Measurements from ENCODE around the gene PRKCI.
"Not testable (repeated sequence)": the region's sequence is repeated elsewhere in the genome, so short reads cannot be mapped to it uniquely, and the experiment has no call there.

The PRKCI gene

DNA sequence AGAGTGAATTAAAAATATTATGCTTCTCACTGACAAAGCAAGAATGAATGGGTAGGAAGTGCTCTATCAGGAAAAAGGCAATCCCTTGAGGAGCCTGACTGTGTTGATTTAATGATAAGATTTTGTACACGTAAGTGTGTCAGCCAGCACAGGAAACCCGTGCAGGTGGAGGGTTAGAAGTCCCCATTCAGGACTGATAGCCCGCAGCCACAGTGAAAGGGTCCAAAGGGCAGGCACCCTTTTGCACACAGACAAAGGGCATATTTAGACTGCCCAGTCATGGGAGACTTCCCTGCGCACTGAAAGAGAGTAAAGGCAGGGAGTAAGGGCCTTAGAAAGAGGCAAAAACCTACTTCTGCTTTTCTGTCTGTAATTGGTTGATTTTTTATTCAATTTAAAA, 108.9 kb downstream of the PRKCI start:
- Mint-ChIP-seq H3K27me3 (ENCODE audit: low read depth) (no peaks in the 10 kb centered on the region), H3K4me1 (no peaks in the 10 kb centered on the region), H3K4me3 (no peak overlapping the region), H3K36me3 (ENCODE audit: low read depth) (peaks cover 6% of the 10 kb centered on the region), H3K27ac (peak overlapping the region in 1 of 3 experiments; percentile 25), H3K9me3 (peaks cover 17% of the 10 kb centered on the region)
- TF ChIP-seq, protein P1, sequence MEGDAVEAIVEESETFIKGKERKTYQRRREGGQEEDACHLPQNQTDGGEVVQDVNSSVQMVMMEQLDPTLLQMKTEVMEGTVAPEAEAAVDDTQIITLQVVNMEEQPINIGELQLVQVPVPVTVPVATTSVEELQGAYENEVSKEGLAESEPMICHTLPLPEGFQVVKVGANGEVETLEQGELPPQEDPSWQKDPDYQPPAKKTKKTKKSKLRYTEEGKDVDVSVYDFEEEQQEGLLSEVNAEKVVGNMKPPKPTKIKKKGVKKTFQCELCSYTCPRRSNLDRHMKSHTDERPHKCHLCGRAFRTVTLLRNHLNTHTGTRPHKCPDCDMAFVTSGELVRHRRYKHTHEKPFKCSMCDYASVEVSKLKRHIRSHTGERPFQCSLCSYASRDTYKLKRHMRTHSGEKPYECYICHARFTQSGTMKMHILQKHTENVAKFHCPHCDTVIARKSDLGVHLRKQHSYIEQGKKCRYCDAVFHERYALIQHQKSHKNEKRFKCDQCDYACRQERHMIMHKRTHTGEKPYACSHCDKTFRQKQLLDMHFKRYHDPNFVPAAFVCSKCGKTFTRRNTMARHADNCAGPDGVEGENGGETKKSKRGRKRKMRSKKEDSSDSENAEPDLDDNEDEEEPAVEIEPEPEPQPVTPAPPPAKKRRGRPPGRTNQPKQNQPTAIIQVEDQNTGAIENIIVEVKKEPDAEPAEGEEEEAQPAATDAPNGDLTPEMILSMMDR (IDR thresholded peaks at IDR 0.05; ENCODE audit: unreplicated experiment in 3 of 3) = no peak

DNA sequence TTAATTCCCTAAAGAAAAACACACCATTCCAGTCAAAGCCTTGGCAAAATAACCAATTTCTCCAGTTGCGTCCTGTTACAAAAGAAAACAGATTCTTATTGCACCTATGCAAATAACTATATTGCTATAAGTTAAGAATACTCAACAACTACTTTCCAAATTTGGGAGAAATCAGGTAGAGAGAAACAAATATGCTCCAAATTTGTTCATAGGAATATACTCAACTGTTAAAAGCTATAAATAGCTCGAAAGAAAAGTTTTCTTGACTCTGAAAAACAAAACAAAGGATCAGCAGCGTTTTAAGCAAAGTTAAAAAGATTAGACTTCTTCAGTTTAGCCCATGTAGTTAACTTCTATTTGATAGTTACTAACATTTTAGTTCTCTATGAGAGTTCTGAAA, 115.2 kb downstream of the PRKCI start:
- Mint-ChIP-seq H3K27ac (no peak overlapping the region), H3K27me3 (ENCODE audit: low read depth) (no peaks in the 10 kb centered on the region), H3K36me3 (ENCODE audit: low read depth) (peaks cover 2% of the 10 kb centered on the region), H3K4me3 (no peak overlapping the region), H3K9me3 (peaks cover 16% of the 10 kb centered on the region), H3K4me1 (peaks cover 4% of the 10 kb centered on the region)
- TF ChIP-seq, protein P1 (IDR thresholded peaks at IDR 0.05; ENCODE audit: unreplicated experiment in 3 of 3) = no peak

DNA sequence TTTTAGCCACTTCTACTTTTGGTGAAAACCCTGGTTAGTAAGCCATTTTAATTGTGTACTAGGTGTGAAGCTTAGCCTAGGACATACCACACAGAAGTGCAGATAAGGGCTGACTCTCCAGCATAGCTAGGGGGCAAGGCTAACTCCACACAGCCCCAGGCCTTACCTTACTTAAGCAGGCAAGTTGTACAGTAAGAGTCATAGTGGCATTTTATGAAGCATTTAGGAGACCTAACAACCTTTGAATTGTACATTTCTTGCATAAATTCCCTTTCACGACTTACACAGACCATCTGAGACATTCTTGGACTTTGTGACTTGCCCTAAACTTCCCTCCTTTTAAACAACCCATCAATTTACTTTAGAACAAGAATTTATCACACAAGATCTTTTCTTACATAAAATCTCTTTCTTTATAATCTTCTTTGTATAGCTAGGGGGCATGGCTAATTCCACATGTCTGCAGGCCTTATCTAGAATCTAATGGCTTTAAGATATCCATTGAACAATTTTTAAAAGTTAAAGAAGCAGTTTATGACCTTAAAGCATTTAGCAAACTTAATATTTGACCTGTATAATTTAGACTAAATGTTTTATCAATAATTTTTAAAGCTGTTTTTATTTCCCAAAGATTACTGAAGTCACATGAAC, 116.6 kb downstream of the PRKCI start:
- Mint-ChIP-seq H3K27ac (no peak overlapping the region), H3K4me3 (no peak overlapping the region), H3K9me3 (peaks cover 15% of the 10 kb centered on the region), H3K27me3 (ENCODE audit: low read depth) (no peaks in the 10 kb centered on the region), H3K36me3 (ENCODE audit: low read depth) (no peaks in the 10 kb centered on the region), H3K4me1 (peaks cover 4% of the 10 kb centered on the region)
- TF ChIP-seq, protein P1 (IDR thresholded peaks at IDR 0.05; ENCODE audit: unreplicated experiment in 3 of 3) = no peak

DNA sequence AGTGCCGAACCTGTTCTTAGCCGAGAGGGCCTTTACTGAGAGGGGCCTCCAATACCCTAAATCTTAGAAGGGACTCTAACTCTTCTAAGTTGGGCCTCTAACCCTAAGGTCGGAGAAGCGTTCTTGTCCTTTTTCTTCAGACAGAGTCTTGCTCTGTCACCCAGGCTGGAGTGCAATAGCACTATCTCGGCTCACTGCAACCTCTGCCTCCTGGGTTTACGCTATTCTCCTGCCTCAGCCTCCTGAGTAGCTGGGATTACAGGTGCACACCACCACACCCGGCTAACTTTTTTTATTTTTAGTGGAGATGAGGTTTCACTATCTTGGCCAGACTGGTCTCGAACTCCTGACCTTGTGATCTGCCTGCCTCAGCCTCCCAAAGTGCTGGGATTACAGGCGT, 120.0 kb downstream of the PRKCI start:
- not testable (repeated sequence) for H3K4me3 Mint-ChIP-seq; H3K36me3 Mint-ChIP-seq (ENCODE audit: low read depth); H3K27me3 Mint-ChIP-seq (ENCODE audit: low read depth)
- H3K4me1 Mint-ChIP-seq = peaks cover 13% of the 10 kb centered on the region
- H3K27ac Mint-ChIP-seq = peak overlapping the region in 1 of 3 experiments; percentile 70
- peaks cover 15% of the 10 kb centered on the region for H3K9me3 Mint-ChIP-seq

DNA sequence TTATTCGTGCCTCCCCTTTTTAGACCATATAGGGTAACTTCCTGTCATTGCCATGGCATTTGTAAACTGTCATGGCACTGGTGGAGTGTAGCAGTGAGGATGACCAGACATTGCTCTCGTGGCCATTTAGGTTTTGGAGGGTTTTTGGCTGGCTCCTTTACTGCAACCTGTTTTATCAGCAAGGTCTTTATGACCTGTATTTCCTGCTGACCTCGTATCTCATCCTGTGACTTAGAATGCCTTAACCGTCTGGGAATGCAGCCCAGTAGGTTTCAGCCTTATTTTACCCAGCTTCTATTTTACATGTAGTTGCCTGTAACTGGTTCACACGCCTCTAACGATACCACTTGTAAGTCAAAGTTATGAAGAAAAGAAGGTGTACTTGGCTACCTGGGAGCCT, 121.6 kb downstream of the PRKCI start:
- Mint-ChIP-seq H3K4me1 (peaks cover 13% of the 10 kb centered on the region), H3K27ac (peak overlapping the region; percentile 30 to 75 (median 66))
- H3K36me3 Mint-ChIP-seq (ENCODE audit: low read depth); H3K27me3 Mint-ChIP-seq (ENCODE audit: low read depth); H3K4me3 Mint-ChIP-seq; H3K9me3 Mint-ChIP-seq: not testable (repeated sequence)

DNA sequence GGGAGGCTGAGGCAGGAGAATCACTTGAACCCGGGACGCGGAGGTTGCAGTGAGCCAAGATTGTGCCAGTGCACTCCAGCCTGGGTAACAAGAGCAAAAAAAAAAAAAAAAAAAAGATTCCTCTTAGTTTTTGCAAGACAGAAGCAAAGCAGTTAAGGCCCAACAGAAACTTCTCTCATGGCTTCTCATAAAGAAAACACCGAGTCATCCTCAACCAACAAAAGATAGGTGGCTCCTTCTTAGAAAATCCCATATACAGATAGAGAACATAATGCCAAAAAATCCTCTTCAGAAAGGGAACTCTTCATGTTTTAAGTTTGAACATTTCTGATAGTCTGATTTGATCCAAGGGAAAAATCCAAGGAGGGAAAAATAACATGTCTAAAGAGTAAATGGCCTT, 122.7 kb downstream of the PRKCI start:
- Mint-ChIP-seq H3K4me3 (no peak overlapping the region), H3K27me3 (ENCODE audit: low read depth) (no peaks in the 10 kb centered on the region), H3K27ac (peak overlapping the region in 2 of 3 experiments; percentile 66 to 69), H3K36me3 (ENCODE audit: low read depth) (no peaks in the 10 kb centered on the region), H3K9me3 (peaks cover 2% of the 10 kb centered on the region), H3K4me1 (peaks cover 13% of the 10 kb centered on the region)
- TF ChIP-seq, protein P1 (IDR thresholded peaks at IDR 0.05; ENCODE audit: unreplicated experiment in 3 of 3) = no peak
